ENCODE measurements around the gene SEPHS2. TPM values are rescaled to one million over a fixed set of nuclear protein-coding genes. Genes with fewer than 3 reads are reported as not detected.

SEPHS2 gene
- total RNA-seq, 1 experiment from 2014 or later, result 53.5 TPM

- TF ChIP-seq FOXK1 (CRISPR knock-in tag; IDR thresholded peaks at IDR 0.05), result peak; percentile 70; the same call in 1 of the 2 replicates
- TF ChIP-seq IRF2 (CRISPR knock-in tag; IDR thresholded peaks at IDR 0.05; ENCODE audit: borderline replicate concordance, low read depth), result no peak
- no peak for TF ChIP-seq GRHL2 (CRISPR knock-in tag; IDR thresholded peaks at IDR 0.05; ENCODE audit: insufficient replicate concordance, severe bottlenecking)
- no peak for TF ChIP-seq FOXP4 (CRISPR knock-in tag; IDR thresholded peaks at IDR 0.05)
- peak; percentile 90 for TF ChIP-seq GABPB1 (CRISPR knock-in tag; IDR thresholded peaks at IDR 0.05)
- no peak for TF ChIP-seq ZNF281 (CRISPR knock-in tag; IDR thresholded peaks at IDR 0.05)
- TF ChIP-seq PRDM15 (CRISPR knock-in tag; IDR thresholded peaks at IDR 0.05), result no peak
- TF ChIP-seq, protein P1, sequence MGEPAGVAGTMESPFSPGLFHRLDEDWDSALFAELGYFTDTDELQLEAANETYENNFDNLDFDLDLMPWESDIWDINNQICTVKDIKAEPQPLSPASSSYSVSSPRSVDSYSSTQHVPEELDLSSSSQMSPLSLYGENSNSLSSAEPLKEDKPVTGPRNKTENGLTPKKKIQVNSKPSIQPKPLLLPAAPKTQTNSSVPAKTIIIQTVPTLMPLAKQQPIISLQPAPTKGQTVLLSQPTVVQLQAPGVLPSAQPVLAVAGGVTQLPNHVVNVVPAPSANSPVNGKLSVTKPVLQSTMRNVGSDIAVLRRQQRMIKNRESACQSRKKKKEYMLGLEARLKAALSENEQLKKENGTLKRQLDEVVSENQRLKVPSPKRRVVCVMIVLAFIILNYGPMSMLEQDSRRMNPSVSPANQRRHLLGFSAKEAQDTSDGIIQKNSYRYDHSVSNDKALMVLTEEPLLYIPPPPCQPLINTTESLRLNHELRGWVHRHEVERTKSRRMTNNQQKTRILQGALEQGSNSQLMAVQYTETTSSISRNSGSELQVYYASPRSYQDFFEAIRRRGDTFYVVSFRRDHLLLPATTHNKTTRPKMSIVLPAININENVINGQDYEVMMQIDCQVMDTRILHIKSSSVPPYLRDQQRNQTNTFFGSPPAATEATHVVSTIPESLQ (CRISPR knock-in tag; IDR thresholded peaks at IDR 0.05), result no peak
- no peak for TF ChIP-seq HMGXB4 (CRISPR knock-in tag; IDR thresholded peaks at IDR 0.05)
- no peak for TF ChIP-seq MLX (CRISPR knock-in tag; IDR thresholded peaks at IDR 0.05)
- no peak for TF ChIP-seq ZNF219 (CRISPR knock-in tag; IDR thresholded peaks at IDR 0.05; ENCODE audit: borderline replicate concordance)
- TF ChIP-seq MAX (CRISPR knock-in tag; IDR thresholded peaks at IDR 0.05), result peak; percentile 93
- TF ChIP-seq CBFB (CRISPR knock-in tag; IDR thresholded peaks at IDR 0.05; ENCODE audit: low read depth), result no peak
- TF ChIP-seq, protein P2, sequence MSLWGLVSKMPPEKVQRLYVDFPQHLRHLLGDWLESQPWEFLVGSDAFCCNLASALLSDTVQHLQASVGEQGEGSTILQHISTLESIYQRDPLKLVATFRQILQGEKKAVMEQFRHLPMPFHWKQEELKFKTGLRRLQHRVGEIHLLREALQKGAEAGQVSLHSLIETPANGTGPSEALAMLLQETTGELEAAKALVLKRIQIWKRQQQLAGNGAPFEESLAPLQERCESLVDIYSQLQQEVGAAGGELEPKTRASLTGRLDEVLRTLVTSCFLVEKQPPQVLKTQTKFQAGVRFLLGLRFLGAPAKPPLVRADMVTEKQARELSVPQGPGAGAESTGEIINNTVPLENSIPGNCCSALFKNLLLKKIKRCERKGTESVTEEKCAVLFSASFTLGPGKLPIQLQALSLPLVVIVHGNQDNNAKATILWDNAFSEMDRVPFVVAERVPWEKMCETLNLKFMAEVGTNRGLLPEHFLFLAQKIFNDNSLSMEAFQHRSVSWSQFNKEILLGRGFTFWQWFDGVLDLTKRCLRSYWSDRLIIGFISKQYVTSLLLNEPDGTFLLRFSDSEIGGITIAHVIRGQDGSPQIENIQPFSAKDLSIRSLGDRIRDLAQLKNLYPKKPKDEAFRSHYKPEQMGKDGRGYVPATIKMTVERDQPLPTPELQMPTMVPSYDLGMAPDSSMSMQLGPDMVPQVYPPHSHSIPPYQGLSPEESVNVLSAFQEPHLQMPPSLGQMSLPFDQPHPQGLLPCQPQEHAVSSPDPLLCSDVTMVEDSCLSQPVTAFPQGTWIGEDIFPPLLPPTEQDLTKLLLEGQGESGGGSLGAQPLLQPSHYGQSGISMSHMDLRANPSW (CRISPR knock-in tag; conservative IDR thresholded peaks at IDR 0.05; ENCODE audit: low read depth), result no peak
- TF ChIP-seq ZBTB21 (CRISPR knock-in tag; IDR thresholded peaks at IDR 0.05; ENCODE audit: borderline replicate concordance), result no peak
- TF ChIP-seq, protein P3, sequence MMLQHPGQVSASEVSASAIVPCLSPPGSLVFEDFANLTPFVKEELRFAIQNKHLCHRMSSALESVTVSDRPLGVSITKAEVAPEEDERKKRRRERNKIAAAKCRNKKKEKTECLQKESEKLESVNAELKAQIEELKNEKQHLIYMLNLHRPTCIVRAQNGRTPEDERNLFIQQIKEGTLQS (CRISPR knock-in tag; conservative IDR thresholded peaks at IDR 0.05), result no peak
- TF ChIP-seq TEAD4 (CRISPR knock-in tag; IDR thresholded peaks at IDR 0.05), result no peak
- no peak for TF ChIP-seq ERG (CRISPR knock-in tag; IDR thresholded peaks at IDR 0.05)
- no peak for TF ChIP-seq ATF1 (CRISPR knock-in tag; IDR thresholded peaks at IDR 0.05)
Observed at GRCh38 chr16:30445408-30446202, at the start of gene SEPHS2 (continued).
